Muscle of leg (tissue), 11 donors: Measurements from ENCODE around the gene TMEM125. TPM values are rescaled to one million over a fixed set of nuclear protein-coding genes. Genes with fewer than 3 reads are reported as not detected.

Experiments
- DNase-seq: peaks from one replicate; pipeline ENCODE4 v3.0.0; 2013
- H3K27ac ChIP-seq: one replicate; pipeline ENCODE4 v1.5.1; 2013; ENCODE audit warnings: mild to moderate bottlenecking, low read length, control low read depth
- H3K27me3 ChIP-seq: one replicate; pipeline ENCODE4 v1.6.1; 2013; ENCODE audit warnings: low read length; ENCODE audit not compliant: control insufficient read depth, insufficient read depth
- H3K36me3 ChIP-seq: one replicate; pipeline ENCODE4 v1.6.1; 2013; ENCODE audit warnings: low read length; ENCODE audit not compliant: control insufficient read depth, insufficient read depth
- H3K4me1 ChIP-seq: one replicate; pipeline ENCODE4 v1.6.1; 2013; ENCODE audit warnings: low read length; ENCODE audit not compliant: control insufficient read depth, insufficient read depth
- H3K4me3 ChIP-seq: one replicate; pipeline ENCODE4 v1.5.1; 2013; ENCODE audit warnings: low read length, control low read depth
- H3K9me3 ChIP-seq: replicated peaks from 2 replicates; pipeline ENCODE4 v1.6.1; 2013; ENCODE audit warnings: low read depth, low read length; ENCODE audit not compliant: control insufficient read depth
- WGBS: methylation state at CpG from one replicate; pipeline ENCODE4 v1.1.5; 2013; ENCODE audit warnings: missing lambda C conversion rate; ENCODE audit not compliant: insufficient coverage; 5-methylcytosine and 5-hydroxymethylcytosine counted together
- polyA plus RNA-seq, 8 donors: library from polyadenylated mRNA; unstranded; fragments of 120-200 nt; gene quantifications; one replicate each; pipeline versions ENCODE4 v1.2.1 to v1.2.3, GENCODE V29; 2013; ENCODE audit warnings: inconsistent platforms in 1 of 8, low replicate concordance in 1 of 8; ENCODE audit not compliant: insufficient read length in 8 of 8, insufficient read depth in 1 of 8
- total RNA-seq: library from RNA; stranded (reverse); fragments of 120-200 nt; gene quantifications from one replicate; pipeline ENCODE4 v1.2.4, GENCODE V29; 2013

TMEM125 gene
- total and polyA plus RNA-seq, 9 donors, result 0.09 to 2.4 (median 0.34) TPM; not detected in 5

GRCh38 chr1:43292679-43293078, 22.9 kb downstream of the TMEM125 start:
- Histone ChIP-seq H3K27ac (no peak overlapping the region), H3K9me3 (no peaks in the 10 kb centered on the region), H3K27me3 (no peaks in the 10 kb centered on the region), H3K4me1 (peaks cover 4% of the 10 kb centered on the region), H3K36me3 (no peaks in the 10 kb centered on the region), H3K4me3 (no peak overlapping the region)
- 59% methylated on average over 4 of the region's 5 CpGs for WGBS
- DNase-seq, result no peak

GRCh38 chr1:43293176-43293575, 23.4 kb downstream of the TMEM125 start:
- no peak overlapping the region for H3K4me3 ChIP-seq
- WGBS, result 57% methylated on average over 1 of the region's 2 CpGs
- no peaks in the 10 kb centered on the region for H3K9me3 ChIP-seq
- no peaks in the 10 kb centered on the region for H3K36me3 ChIP-seq
- peaks cover 4% of the 10 kb centered on the region for H3K4me1 ChIP-seq
- no peak for DNase-seq
- no peak overlapping the region for H3K27ac ChIP-seq
- H3K27me3 ChIP-seq, result no peaks in the 10 kb centered on the region

DNA sequence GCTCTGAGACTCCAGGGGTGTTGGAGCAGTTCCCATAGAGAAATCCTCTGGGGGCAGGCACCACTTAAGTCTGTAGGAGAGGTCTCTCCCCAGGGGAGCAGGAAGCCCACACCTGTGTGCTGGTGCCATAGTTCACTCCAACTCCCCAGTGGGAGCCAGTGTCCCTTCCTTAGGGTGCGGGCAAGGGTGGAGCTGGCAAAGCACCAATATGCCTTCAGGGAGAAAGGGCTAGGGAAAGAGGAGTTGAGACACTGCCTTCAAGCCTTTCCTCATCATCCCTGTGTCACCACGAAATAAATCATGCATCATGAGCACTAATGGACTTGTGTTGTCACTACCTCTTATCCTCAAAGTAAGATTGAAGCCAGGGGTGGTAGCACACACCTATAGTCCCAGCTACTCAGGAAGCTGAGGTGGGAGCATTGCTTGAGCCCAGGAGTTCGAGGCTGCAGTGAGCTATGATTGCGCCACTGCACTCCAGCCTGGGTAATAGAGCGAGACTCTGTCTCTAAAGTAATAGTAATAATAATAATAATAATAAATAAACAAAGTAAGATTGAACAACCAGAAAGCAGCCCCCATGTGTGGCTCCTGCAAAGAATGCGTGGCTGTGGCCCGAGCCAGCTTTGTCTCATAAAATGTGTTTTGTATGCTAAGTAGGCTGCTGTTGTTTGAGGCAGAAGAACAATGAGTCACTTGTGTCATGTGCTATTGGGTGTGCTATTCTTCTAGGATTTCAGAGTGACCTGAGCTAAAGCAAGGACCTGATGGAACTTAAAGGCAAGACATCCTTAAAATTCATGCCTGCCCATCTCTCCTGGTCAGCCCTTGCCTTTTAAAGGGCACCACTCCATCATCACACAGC, 24.3 kb downstream of the TMEM125 start:
- peak overlapping the region; percentile 66 for H3K27ac ChIP-seq
- H3K9me3 ChIP-seq, result no peaks in the 10 kb centered on the region
- H3K27me3 ChIP-seq, result no peaks in the 10 kb centered on the region
- no peak for DNase-seq
- H3K4me3 ChIP-seq, result no peak overlapping the region
- peaks cover 4% of the 10 kb centered on the region for H3K4me1 ChIP-seq
- H3K36me3 ChIP-seq, result no peaks in the 10 kb centered on the region
- WGBS, result 67% methylated on average over 2 of the region's 7 CpGs

DNA sequence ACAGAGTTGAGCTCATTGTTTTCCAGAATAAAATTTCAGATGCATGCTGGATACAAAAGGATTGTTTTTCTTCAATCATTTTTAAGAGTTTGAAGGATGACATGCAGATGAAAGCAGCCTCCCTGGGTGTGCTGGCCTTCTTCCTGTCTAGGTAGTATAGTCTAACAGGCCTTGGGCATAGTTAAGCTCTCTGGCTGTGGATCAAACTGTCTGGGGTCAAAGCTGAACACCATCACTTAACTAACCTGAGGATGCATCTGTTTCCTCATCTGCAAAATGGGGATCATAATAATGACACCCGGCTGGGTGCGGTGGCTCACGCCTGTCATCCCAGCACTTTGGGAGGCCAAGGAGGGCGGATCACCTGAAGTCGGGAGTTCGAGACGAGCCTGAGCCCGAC, 25.0 kb downstream of the TMEM125 start:
- H3K27me3 ChIP-seq, result no peaks in the 10 kb centered on the region
- H3K27ac ChIP-seq, result peak overlapping the region; percentile 66
- H3K4me3 ChIP-seq, result no peak overlapping the region
- no peak for DNase-seq
- H3K36me3 ChIP-seq, result no peaks in the 10 kb centered on the region
- no peaks in the 10 kb centered on the region for H3K9me3 ChIP-seq
- peaks cover 6% of the 10 kb centered on the region for H3K4me1 ChIP-seq
- no CpG with 5 or more reads among the region's 8 CpGs for WGBS

DNA sequence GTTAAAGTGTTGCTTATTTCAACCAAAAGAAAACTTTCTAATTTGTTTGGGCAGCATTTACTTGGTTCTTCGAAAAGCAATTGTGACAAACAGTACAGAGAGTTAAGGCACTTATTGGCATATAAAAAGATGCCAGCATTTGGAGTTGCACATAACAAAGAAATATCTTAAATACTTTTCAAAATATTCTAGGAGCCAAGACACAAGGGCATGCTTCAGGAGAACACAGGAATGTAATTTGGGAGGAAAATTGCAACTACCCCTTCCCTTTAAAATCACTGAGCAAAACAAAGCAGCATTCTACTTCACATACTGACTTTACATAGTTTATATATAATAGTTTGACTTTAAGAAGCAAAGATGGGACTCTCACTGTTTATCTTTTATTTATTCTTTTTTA, 26.4 kb downstream of the TMEM125 start:
- DNase-seq, result no peak
- Histone ChIP-seq H3K27ac (peak overlapping the region; percentile 48), H3K9me3 (no peaks in the 10 kb centered on the region), H3K27me3 (no peaks in the 10 kb centered on the region), H3K36me3 (no peaks in the 10 kb centered on the region), H3K4me1 (peaks cover 10% of the 10 kb centered on the region), H3K4me3 (no peak overlapping the region)
- no CpG with 5 or more reads among the region's 1 CpG for WGBS

DNA sequence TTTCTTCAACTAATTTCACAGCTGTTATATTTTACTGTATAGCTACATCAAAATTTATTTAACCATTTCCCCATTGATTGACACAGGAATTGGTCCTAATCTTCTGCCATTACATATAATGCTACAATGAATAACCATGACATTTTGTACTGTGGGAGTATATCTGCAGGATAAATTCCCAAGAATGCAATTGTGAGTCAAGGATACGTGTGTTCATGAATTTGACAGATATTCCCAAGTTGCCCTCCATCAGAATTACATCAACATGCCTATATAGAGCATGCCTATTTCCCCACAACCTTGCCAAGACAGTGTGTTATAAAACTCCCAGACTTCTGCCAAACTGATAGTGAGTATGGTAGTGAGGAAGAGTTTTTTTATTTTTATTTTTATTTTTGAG, 28.3 kb downstream of the TMEM125 start:
- H3K9me3 ChIP-seq, result no peaks in the 10 kb centered on the region
- no peak for DNase-seq
- no peaks in the 10 kb centered on the region for H3K27me3 ChIP-seq
- no peak overlapping the region for H3K27ac ChIP-seq
- no CpG with 5 or more reads among the region's 1 CpG for WGBS
- no peaks in the 10 kb centered on the region for H3K36me3 ChIP-seq
- peaks cover 10% of the 10 kb centered on the region for H3K4me1 ChIP-seq
- no peak overlapping the region for H3K4me3 ChIP-seq

- no peaks in the 10 kb centered on the region for H3K9me3 ChIP-seq
- no peaks in the 10 kb centered on the region for H3K27me3 ChIP-seq
- peak overlapping the region; percentile 47 for H3K27ac ChIP-seq
- H3K4me3 ChIP-seq, result no peak overlapping the region
- no peaks in the 10 kb centered on the region for H3K36me3 ChIP-seq
- DNase-seq, result peak; percentile 42
- H3K4me1 ChIP-seq, result peaks cover 13% of the 10 kb centered on the region
These were observed 29.3 kb downstream of the TMEM125 start for GRCh38 chr1:43299101-43299500.

DNA sequence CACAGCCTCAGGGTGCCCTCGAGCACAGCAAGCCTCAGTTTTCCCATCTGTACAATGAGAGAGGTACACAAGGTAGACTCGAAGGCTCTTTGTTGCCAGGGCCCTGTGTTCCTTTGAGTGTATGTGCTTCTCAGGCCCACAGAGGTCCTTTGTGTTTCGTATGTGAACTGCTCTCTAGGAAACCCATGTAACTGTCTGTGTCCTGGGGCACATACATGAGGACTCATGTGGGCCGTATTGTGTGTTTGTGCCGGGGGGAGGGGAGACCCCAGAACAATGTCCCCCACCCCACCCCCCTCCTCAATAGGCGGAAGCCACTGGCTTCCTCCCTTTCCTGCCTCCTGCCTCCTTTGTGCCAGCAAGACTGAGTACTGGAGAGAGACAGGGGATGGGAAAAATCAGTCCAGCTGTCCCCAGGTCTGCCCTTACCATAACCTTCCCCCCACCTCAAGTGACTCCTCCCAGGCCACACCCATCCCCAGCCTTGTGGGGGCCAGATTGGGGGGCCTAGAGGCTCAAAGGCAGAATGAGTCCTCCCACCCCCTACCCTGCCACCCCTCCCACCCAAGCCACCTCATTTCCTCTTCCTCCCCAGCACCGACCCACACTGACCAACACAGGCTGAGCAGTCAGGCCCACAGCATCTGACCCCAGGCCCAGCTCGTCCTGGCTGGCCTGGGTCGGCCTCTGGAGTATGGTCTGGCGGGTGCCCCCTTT, 30.8 kb downstream of the TMEM125 start, which contains the start of gene TIE1:
Gene TIE1 (plus strand): TSS at position 605 of the 717 bp plus-strand sequence. CDS start 90 bp downstream, at position 695.
- peak within 1 kb of the TSS; percentile 77 for H3K27ac ChIP-seq

GRCh38 chr1:43302201-43302600, 32.4 kb downstream of the TMEM125 start:
- WGBS, result 68% methylated on average over 1 of the region's 1 CpG
- H3K4me1 ChIP-seq, result peaks cover 12% of the 10 kb centered on the region
- no peaks in the 10 kb centered on the region for H3K9me3 ChIP-seq
- DNase-seq, result no peak
- H3K4me3 ChIP-seq, result peak overlapping the region; percentile 14
- no peak overlapping the region for H3K27ac ChIP-seq
- no peaks in the 10 kb centered on the region for H3K36me3 ChIP-seq
- H3K27me3 ChIP-seq, result no peaks in the 10 kb centered on the region

More for the DNA sequence above, 30.8 kb downstream of the TMEM125 start, which contains the start of gene TIE1:
- peak within 1 kb of the TSS; percentile 31 for H3K4me3 ChIP-seq
- H3K4me1 ChIP-seq, result peaks cover 12% of the 10 kb centered on the region
- no peaks in the 10 kb centered on the region for H3K9me3 ChIP-seq
- DNase-seq, result peak; percentile 51
- 68% methylated on average over 6 of the region's 10 CpGs for WGBS
- no peaks in the 10 kb centered on the region for H3K36me3 ChIP-seq
- no peaks in the 10 kb centered on the region for H3K27me3 ChIP-seq

DNA sequence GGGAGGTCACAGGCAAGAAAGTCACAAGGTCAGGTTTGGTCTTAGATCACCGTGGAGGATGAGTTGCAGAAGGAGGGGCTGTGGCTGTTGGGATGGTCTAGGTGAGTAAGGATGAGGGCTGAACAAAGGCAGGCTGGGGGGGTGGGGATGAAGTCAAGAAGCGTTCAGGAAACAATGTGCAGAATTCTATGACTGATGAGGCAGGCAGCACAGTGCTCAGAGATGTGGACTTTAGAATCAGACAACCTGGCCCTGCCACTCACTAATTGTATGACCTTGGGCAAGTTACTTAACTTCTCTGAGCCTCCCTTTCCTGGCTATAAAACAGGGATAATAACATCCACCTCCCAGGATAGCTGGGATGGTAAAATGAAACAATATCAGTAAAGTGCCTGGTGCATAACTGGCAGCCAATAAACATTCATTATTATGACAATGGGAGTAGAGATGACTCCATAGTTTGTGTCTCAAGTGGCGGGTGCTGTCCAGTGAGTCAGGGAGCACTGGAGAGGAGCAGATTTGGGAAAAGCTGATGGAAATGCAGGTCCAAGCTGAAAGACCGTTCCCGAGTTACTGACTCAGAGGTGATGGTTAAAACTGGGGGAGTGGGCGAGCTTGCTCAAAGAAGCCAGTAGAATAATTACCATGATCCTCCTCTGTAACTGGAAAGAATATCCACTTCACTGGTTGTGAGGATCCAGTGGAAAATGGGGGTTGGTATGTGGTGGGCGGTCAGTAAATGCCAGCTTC, 33.1 kb downstream of the TMEM125 start:
- WGBS, result 59% methylated on average over 2 of the region's 7 CpGs
- DNase-seq, result no peak
- peak overlapping the region; percentile 14 for H3K4me3 ChIP-seq

More for the DNA sequence above, 33.1 kb downstream of the TMEM125 start:
- no peaks in the 10 kb centered on the region for H3K27me3 ChIP-seq
- no peaks in the 10 kb centered on the region for H3K36me3 ChIP-seq
- no peaks in the 10 kb centered on the region for H3K9me3 ChIP-seq
- H3K27ac ChIP-seq, result no peak overlapping the region
- H3K4me1 ChIP-seq, result peaks cover 12% of the 10 kb centered on the region
